Astrocyte (in vitro differentiated cells and primary cell): ENCODE results near the gene C19orf85.

Experiments used
- EZH2 ChIP-seq: IDR thresholded peaks from 2 replicates; pipeline ENCODE4 v1.6.1; 2012; ENCODE audit warnings: mild to moderate bottlenecking, low read length, inconsistent platforms; ENCODE audit not compliant: insufficient read depth
- TF ChIP-seq, protein P1 (sequence below): IDR thresholded peaks from 2 replicates; pipeline ENCODE4 v1.5.1; 2011; ENCODE audit warnings: low read depth, mild to moderate bottlenecking, inconsistent platforms, low read length, moderate library complexity; ENCODE audit not compliant: insufficient read depth

DNA sequence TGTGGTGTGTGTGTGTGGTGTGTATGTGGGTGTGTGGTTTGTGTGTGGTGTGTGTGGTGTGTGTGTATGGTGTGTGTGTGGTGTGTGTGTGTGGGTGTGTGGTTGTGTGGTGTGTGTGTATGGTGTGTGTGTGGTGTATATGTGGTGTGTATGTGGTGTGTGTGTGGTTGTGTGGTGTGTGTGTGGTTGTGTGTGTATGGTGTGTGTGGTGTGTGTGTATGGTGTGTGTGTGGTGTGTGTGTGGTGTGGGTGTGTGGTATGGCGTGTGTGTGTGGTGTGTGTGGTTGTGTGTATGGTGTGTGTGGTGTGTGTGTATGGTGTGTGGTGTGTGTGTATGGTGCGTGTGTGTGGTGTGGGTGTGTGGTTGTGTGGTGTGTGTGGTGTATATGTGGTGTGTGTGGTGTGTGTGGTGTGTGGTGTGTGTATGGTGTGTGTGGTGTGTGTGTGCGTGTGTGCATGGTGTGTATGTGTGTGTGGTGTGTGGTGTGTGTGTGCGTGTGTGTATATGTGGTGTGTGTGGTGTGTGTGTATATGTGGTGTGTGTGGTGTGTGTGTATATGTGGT lies 30.1 kb downstream of the C19orf85 start:
- TF ChIP-seq, protein P1, sequence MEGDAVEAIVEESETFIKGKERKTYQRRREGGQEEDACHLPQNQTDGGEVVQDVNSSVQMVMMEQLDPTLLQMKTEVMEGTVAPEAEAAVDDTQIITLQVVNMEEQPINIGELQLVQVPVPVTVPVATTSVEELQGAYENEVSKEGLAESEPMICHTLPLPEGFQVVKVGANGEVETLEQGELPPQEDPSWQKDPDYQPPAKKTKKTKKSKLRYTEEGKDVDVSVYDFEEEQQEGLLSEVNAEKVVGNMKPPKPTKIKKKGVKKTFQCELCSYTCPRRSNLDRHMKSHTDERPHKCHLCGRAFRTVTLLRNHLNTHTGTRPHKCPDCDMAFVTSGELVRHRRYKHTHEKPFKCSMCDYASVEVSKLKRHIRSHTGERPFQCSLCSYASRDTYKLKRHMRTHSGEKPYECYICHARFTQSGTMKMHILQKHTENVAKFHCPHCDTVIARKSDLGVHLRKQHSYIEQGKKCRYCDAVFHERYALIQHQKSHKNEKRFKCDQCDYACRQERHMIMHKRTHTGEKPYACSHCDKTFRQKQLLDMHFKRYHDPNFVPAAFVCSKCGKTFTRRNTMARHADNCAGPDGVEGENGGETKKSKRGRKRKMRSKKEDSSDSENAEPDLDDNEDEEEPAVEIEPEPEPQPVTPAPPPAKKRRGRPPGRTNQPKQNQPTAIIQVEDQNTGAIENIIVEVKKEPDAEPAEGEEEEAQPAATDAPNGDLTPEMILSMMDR = no peak
- TF ChIP-seq EZH2 = no peak
